Lung (tissue), 12 donors: Measurements from ENCODE around the gene RELT. TPM values are rescaled to one million over a fixed set of nuclear protein-coding genes. Genes with fewer than 3 reads are reported as not detected.

ENCODE experiments used
- ATAC-seq: fragments of 200-7000 bp; cut with Tn5 transposase; one replicate; pipeline ENCODE4 v1.9.1; 2020; ENCODE audit warnings: moderate number of reproducible peaks; ENCODE audit not compliant: insufficient read depth, low FRiP score
- DNase-seq, 3 donors: peaks; one replicate each; pipeline ENCODE4 v3.0.0-alpha.2; 2013 to 2017
- H3K27ac ChIP-seq, 2 donors: one replicate each; pipeline ENCODE4 v1.5.1; 2013; ENCODE audit warnings: mild to moderate bottlenecking in 2 of 2, moderate library complexity in 2 of 2, control low read depth in 1 of 2, inconsistent platforms in 1 of 2, low read depth in 1 of 2, low read length in 1 of 2
- H3K27me3 ChIP-seq, 3 donors: one replicate each; pipeline ENCODE4 v1.5.1; 2013; ENCODE audit warnings: low read length in 2 of 3; ENCODE audit not compliant: control insufficient read depth in 3 of 3, insufficient read depth in 3 of 3
- H3K36me3 ChIP-seq, 4 donors: one replicate each; pipeline ENCODE4 v1.5.1; 2013; ENCODE audit warnings: low read length in 4 of 4, mild to moderate bottlenecking in 1 of 4, moderate library complexity in 1 of 4; ENCODE audit not compliant: control insufficient read depth in 4 of 4, insufficient read depth in 4 of 4
- H3K4me1 ChIP-seq, 5 donors: one replicate each; pipeline ENCODE4 v1.5.1; 2013; ENCODE audit warnings: low read length in 5 of 5, mild to moderate bottlenecking in 2 of 5, moderate library complexity in 1 of 5; ENCODE audit not compliant: control insufficient read depth in 5 of 5, insufficient read depth in 5 of 5
- H3K4me3 ChIP-seq: one replicate; pipeline ENCODE4 v1.5.1; 2013; ENCODE audit warnings: mild to moderate bottlenecking, control low read depth, moderate library complexity
- H3K9ac ChIP-seq, 2 donors: one replicate each; pipeline ENCODE4 v1.5.1; 2013; ENCODE audit warnings: low read length in 2 of 2, control low read depth in 1 of 2; ENCODE audit not compliant: insufficient read depth in 1 of 2
- H3K9me3 ChIP-seq, 4 donors: one replicate each; pipeline ENCODE4 v1.5.1; 2013; ENCODE audit warnings: low read length in 3 of 4, mild to moderate bottlenecking in 1 of 4, moderate library complexity in 1 of 4; ENCODE audit not compliant: control insufficient read depth in 4 of 4, insufficient read depth in 3 of 4
- WGBS, 2 donors: extraction: QIAGEN DNeasy Blood & Tissue Kit; methylation state at CpG; one replicate each; pipeline ENCODE4 v1.1.7; 2013; 5-methylcytosine and 5-hydroxymethylcytosine counted together
- polyA plus RNA-seq, 2 donors: library from polyadenylated mRNA; stranded (reverse); fragments of 200-250 nt; gene quantifications; one replicate each; pipeline ENCODE4 v1.2.1, GENCODE V29; 2013
- total RNA-seq, 2 donors: library from RNA; depleted of rRNA in 1 of 2; stranded (reverse); fragments of >200 nt in 1 of 2; gene quantifications; one replicate each; pipeline ENCODE4 v1.2.1, GENCODE V29; 2014 to 2021
- TF ChIP-seq, protein P1 (sequence below): IDR thresholded peaks from 2 replicates; pipeline ENCODE4 v1.5.1; 2012; ENCODE audit warnings: mild to moderate bottlenecking; ENCODE audit errors: control extremely low read depth, extremely low read depth
- donor health status: control.
- donor health status: control.
- donor health status: Bipolar disorder and iron deficiency.
- donor health status: healthy.
- donor health status: DM: yes; HTN: yes; CAD: no.

The RELT gene
- total and polyA plus RNA-seq, 4 donors, result 6.0 to 25.4 (median 16.1) TPM

DNA sequence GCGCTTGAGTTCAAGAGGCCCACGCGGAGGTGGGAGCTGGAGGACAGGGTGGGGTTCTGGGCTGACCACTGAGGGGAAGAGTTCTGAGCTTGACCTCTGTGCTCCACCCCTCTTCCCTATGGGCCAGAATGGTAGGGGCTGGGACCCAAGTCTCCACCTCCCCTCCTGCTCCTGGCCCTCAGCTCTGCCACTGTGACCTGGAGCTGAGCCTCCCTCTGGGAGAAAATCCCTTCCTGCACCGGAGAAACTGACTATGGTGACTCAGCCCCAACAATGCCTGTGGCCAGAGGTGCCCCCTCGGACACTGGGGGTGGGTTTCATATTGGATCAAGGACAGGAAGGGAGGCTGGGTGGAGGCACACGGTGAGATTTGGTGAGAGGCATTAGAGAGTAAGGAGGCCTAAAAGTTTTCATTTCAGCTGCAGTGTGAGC lies 23.0 kb downstream of the RELT start:
- DNase-seq (no peak), ATAC-seq (no peak)
- no peaks in the 10 kb centered on the region for H3K9me3 ChIP-seq
- no peak overlapping the region for H3K4me3 ChIP-seq
- peak overlapping the region in 1 of 2 donors; percentile 62 for H3K27ac ChIP-seq
- H3K27me3 ChIP-seq, result no peaks in the 10 kb centered on the region
- no peaks in the 10 kb centered on the region for H3K4me1 ChIP-seq
- no peak overlapping the region for H3K9ac ChIP-seq
- WGBS, 2 donors, result 79 to 86% methylated on average over 6 of the region's 6 CpGs
- peaks cover 0 to 8% (median 1%) of the 10 kb centered on the region in 4 donors for H3K36me3 ChIP-seq
- TF ChIP-seq, protein P1, sequence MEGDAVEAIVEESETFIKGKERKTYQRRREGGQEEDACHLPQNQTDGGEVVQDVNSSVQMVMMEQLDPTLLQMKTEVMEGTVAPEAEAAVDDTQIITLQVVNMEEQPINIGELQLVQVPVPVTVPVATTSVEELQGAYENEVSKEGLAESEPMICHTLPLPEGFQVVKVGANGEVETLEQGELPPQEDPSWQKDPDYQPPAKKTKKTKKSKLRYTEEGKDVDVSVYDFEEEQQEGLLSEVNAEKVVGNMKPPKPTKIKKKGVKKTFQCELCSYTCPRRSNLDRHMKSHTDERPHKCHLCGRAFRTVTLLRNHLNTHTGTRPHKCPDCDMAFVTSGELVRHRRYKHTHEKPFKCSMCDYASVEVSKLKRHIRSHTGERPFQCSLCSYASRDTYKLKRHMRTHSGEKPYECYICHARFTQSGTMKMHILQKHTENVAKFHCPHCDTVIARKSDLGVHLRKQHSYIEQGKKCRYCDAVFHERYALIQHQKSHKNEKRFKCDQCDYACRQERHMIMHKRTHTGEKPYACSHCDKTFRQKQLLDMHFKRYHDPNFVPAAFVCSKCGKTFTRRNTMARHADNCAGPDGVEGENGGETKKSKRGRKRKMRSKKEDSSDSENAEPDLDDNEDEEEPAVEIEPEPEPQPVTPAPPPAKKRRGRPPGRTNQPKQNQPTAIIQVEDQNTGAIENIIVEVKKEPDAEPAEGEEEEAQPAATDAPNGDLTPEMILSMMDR, result no peak

DNA sequence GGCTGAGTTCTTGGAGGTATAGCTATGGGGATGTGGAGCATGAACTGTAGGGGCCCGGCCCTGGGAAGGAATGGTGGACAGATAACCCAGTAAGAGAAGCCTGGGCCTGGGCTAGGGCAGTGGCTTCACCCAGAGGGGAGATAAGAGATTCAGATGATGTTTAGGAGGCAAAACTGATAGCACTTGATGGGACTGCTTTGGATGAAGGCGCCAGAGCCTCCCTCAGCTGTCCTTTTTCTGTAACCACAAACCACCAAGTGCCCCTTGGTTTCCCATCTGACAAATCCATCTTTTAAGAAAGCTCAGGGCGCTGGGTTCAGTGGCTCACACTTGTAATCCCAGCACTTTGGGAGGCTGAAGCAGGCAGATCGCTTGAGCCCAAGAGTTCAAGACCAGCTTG lies 23.4 kb downstream of the RELT start:
- Histone ChIP-seq H3K9ac (no peak overlapping the region), H3K4me3 (no peak overlapping the region), H3K27me3 (no peaks in the 10 kb centered on the region), H3K4me1 (no peaks in the 10 kb centered on the region), H3K27ac (peak overlapping the region in 1 of 2 donors; percentile 62), H3K9me3 (no peaks in the 10 kb centered on the region), H3K36me3 (peaks cover 0 to 8% (median 1%) of the 10 kb centered on the region in 4 donors)
- TF ChIP-seq, protein P1, result no peak
- DNase-seq, result no peak
- ATAC-seq, result no peak
- WGBS, 2 donors, result 65 to 86% methylated on average over 4 of the region's 4 CpGs

DNA sequence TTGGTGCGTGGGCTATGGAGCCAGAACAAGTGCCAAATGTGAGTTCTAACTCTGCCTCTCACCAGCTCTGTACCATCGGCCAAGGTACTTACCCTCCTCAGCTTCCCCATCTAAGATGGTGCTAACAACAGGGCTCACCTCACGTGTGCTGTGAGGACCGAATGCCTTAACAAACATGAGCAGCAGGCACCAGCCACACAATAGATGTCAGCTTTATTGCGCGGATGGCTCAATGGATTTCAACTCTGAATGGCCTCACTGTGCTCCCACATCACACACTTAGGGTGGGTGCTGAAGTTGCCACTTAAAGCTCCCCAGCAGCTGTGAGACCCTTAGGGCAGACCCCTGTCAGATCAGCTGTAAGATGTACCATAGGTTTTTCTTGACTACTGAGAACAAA lies 24.1 kb downstream of the RELT start:
- WGBS, 2 donors, result 91 to 93% methylated on average over 6 of the region's 6 CpGs
- no peak overlapping the region for H3K4me3 ChIP-seq
- peaks cover 0 to 8% (median 1%) of the 10 kb centered on the region in 4 donors for H3K36me3 ChIP-seq
- no peak for ATAC-seq
- no peak overlapping the region for H3K27ac ChIP-seq
- H3K4me1 ChIP-seq, result no peaks in the 10 kb centered on the region
- DNase-seq, result no peak
- no peaks in the 10 kb centered on the region for H3K9me3 ChIP-seq
- TF ChIP-seq, protein P1, result no peak
- no peaks in the 10 kb centered on the region for H3K27me3 ChIP-seq
- no peak overlapping the region for H3K9ac ChIP-seq

DNA sequence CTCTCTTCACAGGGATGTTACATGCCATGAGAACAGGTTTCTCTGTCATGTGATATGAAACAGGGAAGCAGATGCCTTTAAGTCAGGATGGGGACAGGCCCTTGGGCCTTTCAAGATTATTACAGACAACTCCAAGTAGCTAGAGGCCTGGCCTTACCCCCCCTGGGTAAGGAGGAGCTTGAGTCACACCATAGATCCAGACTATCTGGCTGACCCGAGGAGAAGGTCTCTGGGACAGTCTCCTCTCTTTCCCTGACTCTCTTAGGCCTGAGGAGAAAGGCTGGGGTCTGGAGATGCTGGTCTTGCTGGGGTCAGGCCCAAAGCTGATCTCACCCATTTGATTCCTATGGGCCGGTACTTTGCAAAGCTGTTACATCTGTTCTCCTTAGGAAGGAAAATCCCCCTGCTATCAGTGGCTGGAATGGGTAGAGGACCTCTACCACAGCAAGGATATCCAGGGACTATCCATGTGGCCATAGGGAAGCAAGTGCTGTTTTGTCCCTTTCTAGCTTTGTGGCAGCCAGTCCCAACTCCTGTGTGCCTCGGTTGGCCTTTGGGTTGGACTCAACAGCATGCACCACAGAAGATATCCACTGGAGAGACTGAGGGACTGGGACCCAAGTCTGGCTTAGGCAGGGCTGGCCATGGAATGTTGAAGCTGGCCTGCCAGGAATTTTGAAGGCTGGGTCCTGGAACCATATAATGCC lies 25.2 kb downstream of the RELT start:
- H3K9me3 ChIP-seq, result no peaks in the 10 kb centered on the region
- H3K36me3 ChIP-seq, result peaks cover 0 to 8% (median 1%) of the 10 kb centered on the region in 4 donors
- WGBS, 2 donors, result 86 to 89% methylated on average over 3 of the region's 3 CpGs
- H3K4me1 ChIP-seq, result no peaks in the 10 kb centered on the region
- DNase-seq (no peak), ATAC-seq (no peak)
- H3K27ac ChIP-seq, result no peak overlapping the region
- no peaks in the 10 kb centered on the region for H3K27me3 ChIP-seq
- no peak overlapping the region for H3K4me3 ChIP-seq
- TF ChIP-seq, protein P1, result no peak
- no peak overlapping the region for H3K9ac ChIP-seq
